ENCODE results near the gene SDSL.

The SDSL gene

DNA sequence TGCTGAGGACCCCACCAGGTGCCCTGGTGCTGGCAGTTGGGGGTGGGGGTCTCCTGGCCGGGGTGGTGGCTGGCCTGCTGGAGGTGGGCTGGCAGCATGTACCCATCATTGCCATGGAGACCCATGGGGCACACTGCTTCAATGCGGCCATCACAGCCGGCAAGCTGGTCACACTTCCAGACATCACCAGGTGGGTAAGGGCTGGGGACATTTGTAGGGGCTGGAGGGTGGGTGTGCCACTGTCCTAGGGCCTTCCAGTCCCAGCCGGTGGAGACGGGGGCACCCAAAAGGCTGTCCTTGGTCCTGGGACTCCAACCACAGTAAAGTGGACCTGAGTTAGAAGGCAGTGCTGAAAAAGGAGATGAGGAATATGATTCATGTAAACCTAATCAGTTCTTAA, 13.2 kb downstream of the SDSL start:
- H2BK12ac ChIP-seq (ENCODE audit: low read length): no peak overlapping the region
- H3K4ac ChIP-seq (ENCODE audit: low read depth, low read length): no peak overlapping the region
- H2AK5ac ChIP-seq (ENCODE audit: low read length): no peak overlapping the region
- H2AFZ ChIP-seq (ENCODE audit: insufficient read depth, low read length, poor library complexity): no peak overlapping the region
- H3K9me3 ChIP-seq (ENCODE audit: insufficient read depth, low read depth, low read length): no peaks in the 10 kb centered on the region
- no peak overlapping the region for H3K4me3 ChIP-seq (ENCODE audit: low read depth, low read length)
- H2BK5ac ChIP-seq (ENCODE audit: low read depth, low read length, poor library complexity): no peak overlapping the region
- H3K4me2 ChIP-seq (ENCODE audit: low read length): no peak overlapping the region
- no peak overlapping the region for H3K14ac ChIP-seq (ENCODE audit: low read length)
- H3K79me2 ChIP-seq (ENCODE audit: control insufficient read depth, insufficient read depth, low read length, poor library complexity): no peaks in the 10 kb centered on the region
- no peak overlapping the region for H4K8ac ChIP-seq (ENCODE audit: low read depth, low read length)
- no peaks in the 10 kb centered on the region for H3K4me1 ChIP-seq (ENCODE audit: control insufficient read depth in 1 of 2, insufficient read depth in 2 of 2, low read length in 2 of 2)
- H2BK120ac ChIP-seq (ENCODE audit: insufficient read depth, low read length, poor library complexity): no peak overlapping the region
- H3K36me3 ChIP-seq (ENCODE audit: control insufficient read depth in 1 of 2, insufficient read depth in 2 of 2, low read length in 2 of 2): no peaks in the 10 kb centered on the region
- no peak overlapping the region for H3K18ac ChIP-seq (ENCODE audit: low read length)
- no peak overlapping the region for H4K12ac ChIP-seq (ENCODE audit: low read depth, low read length)
- H3K23ac ChIP-seq (ENCODE audit: low read length): no peak overlapping the region
- no CpG with 5 or more reads among the region's 5 CpGs for WGBS (ENCODE audit: extremely low coverage, insufficient coverage, insufficient read length)
- no peak overlapping the region for H3K9ac ChIP-seq (ENCODE audit: low read length)
- H3K27me3 ChIP-seq (ENCODE audit: insufficient read depth, low read length): no peaks in the 10 kb centered on the region
- H3K27ac ChIP-seq (ENCODE audit: low read depth, low read length): no peak overlapping the region
- no peak for DNase-seq
- no peak overlapping the region for H4K91ac ChIP-seq (ENCODE audit: low read depth, low read length)
- no peaks in the 10 kb centered on the region for H3K79me1 ChIP-seq (ENCODE audit: low read length)

DNA sequence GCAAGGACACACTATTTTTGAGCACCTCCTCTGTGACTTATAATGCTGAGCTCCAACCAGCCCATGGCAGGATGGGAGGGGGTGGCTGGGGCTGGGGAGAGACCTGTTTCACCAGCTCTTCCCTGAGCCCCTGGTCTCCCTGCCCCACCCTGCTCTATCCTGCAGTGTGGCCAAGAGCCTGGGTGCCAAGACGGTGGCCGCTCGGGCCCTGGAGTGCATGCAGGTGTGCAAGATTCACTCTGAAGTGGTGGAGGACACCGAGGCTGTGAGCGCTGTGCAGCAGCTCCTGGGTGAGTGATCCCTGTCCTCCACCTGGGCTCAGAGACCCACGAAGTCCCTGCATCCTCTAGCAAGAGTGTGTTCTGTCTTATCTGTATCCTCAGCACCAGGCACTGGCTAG, 14.4 kb downstream of the SDSL start:
- H4K8ac ChIP-seq (ENCODE audit: low read depth, low read length): no peak overlapping the region
- no peaks in the 10 kb centered on the region for H3K79me1 ChIP-seq (ENCODE audit: low read length)
- no peak overlapping the region for H3K9ac ChIP-seq (ENCODE audit: low read length)
- no peak overlapping the region for H3K14ac ChIP-seq (ENCODE audit: low read length)
- H3K4me3 ChIP-seq (ENCODE audit: low read depth, low read length): no peak overlapping the region
- H4K12ac ChIP-seq (ENCODE audit: low read depth, low read length): no peak overlapping the region
- DNase-seq: no peak
- H2BK12ac ChIP-seq (ENCODE audit: low read length): no peak overlapping the region
- H3K4me2 ChIP-seq (ENCODE audit: low read length): no peak overlapping the region
- H2BK5ac ChIP-seq (ENCODE audit: low read depth, low read length, poor library complexity): no peak overlapping the region
- H3K36me3 ChIP-seq (ENCODE audit: control insufficient read depth in 1 of 2, insufficient read depth in 2 of 2, low read length in 2 of 2): no peaks in the 10 kb centered on the region
- no peaks in the 10 kb centered on the region for H3K9me3 ChIP-seq (ENCODE audit: insufficient read depth, low read depth, low read length)
- H2AFZ ChIP-seq (ENCODE audit: insufficient read depth, low read length, poor library complexity): no peak overlapping the region
- H3K4me1 ChIP-seq (ENCODE audit: control insufficient read depth in 1 of 2, insufficient read depth in 2 of 2, low read length in 2 of 2): no peaks in the 10 kb centered on the region
- no peak overlapping the region for H4K91ac ChIP-seq (ENCODE audit: low read depth, low read length)
- no peak overlapping the region for H3K4ac ChIP-seq (ENCODE audit: low read depth, low read length)
- H3K79me2 ChIP-seq (ENCODE audit: control insufficient read depth, insufficient read depth, low read length, poor library complexity): no peaks in the 10 kb centered on the region
- H2BK120ac ChIP-seq (ENCODE audit: insufficient read depth, low read length, poor library complexity): no peak overlapping the region
- H3K27ac ChIP-seq (ENCODE audit: low read depth, low read length): no peak overlapping the region
- no peak overlapping the region for H3K18ac ChIP-seq (ENCODE audit: low read length)
- H2AK5ac ChIP-seq (ENCODE audit: low read length): no peak overlapping the region
- no peak overlapping the region for H3K23ac ChIP-seq (ENCODE audit: low read length)
- no peaks in the 10 kb centered on the region for H3K27me3 ChIP-seq (ENCODE audit: insufficient read depth, low read length)
- no CpG with 5 or more reads among the region's 6 CpGs for WGBS (ENCODE audit: extremely low coverage, insufficient coverage, insufficient read length)

DNA sequence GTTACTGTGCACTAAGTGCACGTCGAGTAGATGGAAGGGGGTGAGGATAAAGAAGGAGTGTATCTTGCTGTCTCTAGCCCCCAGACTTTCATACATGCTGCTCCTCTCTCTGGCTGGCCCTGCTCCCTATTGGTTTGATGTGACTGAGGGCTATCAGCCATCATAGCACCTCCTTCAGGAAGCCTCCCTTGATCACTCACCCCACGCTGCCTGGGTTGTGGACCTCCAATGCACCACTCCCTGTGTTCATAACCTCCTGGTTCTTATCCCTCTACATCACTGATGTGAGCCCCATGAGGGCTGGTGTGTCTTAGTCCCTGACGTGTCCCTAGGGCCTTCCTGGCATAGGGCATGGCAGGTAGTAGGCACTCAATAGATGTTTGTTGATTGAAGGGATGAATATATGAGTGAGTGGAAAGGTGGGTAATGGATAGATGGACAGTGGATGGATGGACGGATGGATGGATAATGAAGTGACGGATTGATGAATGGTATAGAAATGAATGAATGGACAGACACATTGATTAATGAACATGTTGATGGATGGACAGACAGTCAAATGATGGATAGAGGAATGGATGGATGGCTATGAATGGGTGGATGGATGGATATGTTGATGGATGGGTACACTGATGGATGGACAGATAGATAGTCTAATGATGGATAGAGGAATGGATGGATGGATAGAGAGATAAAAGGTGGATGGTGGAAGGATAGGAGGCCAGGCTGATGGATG, 15.0 kb downstream of the SDSL start:
- Histone ChIP-seq H4K91ac (ENCODE audit: low read depth, low read length) (no peak overlapping the region), H3K14ac (ENCODE audit: low read length) (no peak overlapping the region), H2BK120ac (ENCODE audit: insufficient read depth, low read length, poor library complexity) (no peak overlapping the region), H3K4me2 (ENCODE audit: low read length) (no peak overlapping the region), H4K12ac (ENCODE audit: low read depth, low read length) (no peak overlapping the region), H3K79me1 (ENCODE audit: low read length) (no peaks in the 10 kb centered on the region), H3K27ac (ENCODE audit: low read depth, low read length) (no peak overlapping the region), H3K18ac (ENCODE audit: low read length) (no peak overlapping the region), H3K27me3 (ENCODE audit: insufficient read depth, low read length) (no peaks in the 10 kb centered on the region), H3K4ac (ENCODE audit: low read depth, low read length) (no peak overlapping the region), H2AFZ (ENCODE audit: insufficient read depth, low read length, poor library complexity) (no peak overlapping the region), H3K9ac (ENCODE audit: low read length) (no peak overlapping the region), H2BK12ac (ENCODE audit: low read length) (no peak overlapping the region), H3K23ac (ENCODE audit: low read length) (no peak overlapping the region), H3K79me2 (ENCODE audit: control insufficient read depth, insufficient read depth, low read length, poor library complexity) (no peaks in the 10 kb centered on the region), H2AK5ac (ENCODE audit: low read length) (no peak overlapping the region), H2BK5ac (ENCODE audit: low read depth, low read length, poor library complexity) (no peak overlapping the region), H3K9me3 (ENCODE audit: insufficient read depth, low read depth, low read length) (no peaks in the 10 kb centered on the region), H3K4me1 (ENCODE audit: control insufficient read depth in 1 of 2, insufficient read depth in 2 of 2, low read length in 2 of 2) (no peaks in the 10 kb centered on the region), H4K8ac (ENCODE audit: low read depth, low read length) (no peak overlapping the region), H3K36me3 (ENCODE audit: control insufficient read depth in 1 of 2, insufficient read depth in 2 of 2, low read length in 2 of 2) (no peaks in the 10 kb centered on the region), H3K4me3 (ENCODE audit: low read depth, low read length) (no peak overlapping the region)
- DNase-seq: no peak
- WGBS (ENCODE audit: extremely low coverage, insufficient coverage, insufficient read length): 100% methylated on average over 2 of the region's 6 CpGs

DNA sequence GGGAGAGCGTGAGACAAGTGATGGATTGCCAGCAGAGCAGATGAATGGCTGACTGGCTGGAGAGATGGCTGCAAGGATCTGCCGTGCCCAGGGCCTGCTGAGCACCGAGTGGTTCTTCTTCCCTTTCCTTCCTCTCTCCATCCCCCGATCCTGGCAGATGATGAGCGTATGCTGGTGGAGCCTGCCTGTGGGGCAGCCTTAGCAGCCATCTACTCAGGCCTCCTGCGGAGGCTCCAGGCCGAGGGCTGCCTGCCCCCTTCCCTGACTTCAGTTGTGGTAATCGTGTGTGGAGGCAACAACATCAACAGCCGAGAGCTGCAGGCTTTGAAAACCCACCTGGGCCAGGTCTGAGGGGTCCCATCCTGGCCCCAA, 15.5 kb downstream of the SDSL start:
- Histone ChIP-seq H2BK120ac (ENCODE audit: insufficient read depth, low read length, poor library complexity) (no peak overlapping the region), H3K27ac (ENCODE audit: low read depth, low read length) (no peak overlapping the region), H3K36me3 (ENCODE audit: control insufficient read depth in 1 of 2, insufficient read depth in 2 of 2, low read length in 2 of 2) (no peaks in the 10 kb centered on the region), H4K8ac (ENCODE audit: low read depth, low read length) (no peak overlapping the region), H2AFZ (ENCODE audit: insufficient read depth, low read length, poor library complexity) (no peak overlapping the region), H2BK5ac (ENCODE audit: low read depth, low read length, poor library complexity) (no peak overlapping the region), H2BK12ac (ENCODE audit: low read length) (no peak overlapping the region), H3K4me1 (ENCODE audit: control insufficient read depth in 1 of 2, insufficient read depth in 2 of 2, low read length in 2 of 2) (no peaks in the 10 kb centered on the region), H3K27me3 (ENCODE audit: insufficient read depth, low read length) (no peaks in the 10 kb centered on the region), H3K14ac (ENCODE audit: low read length) (no peak overlapping the region), H3K79me1 (ENCODE audit: low read length) (no peaks in the 10 kb centered on the region), H3K79me2 (ENCODE audit: control insufficient read depth, insufficient read depth, low read length, poor library complexity) (no peaks in the 10 kb centered on the region), H2AK5ac (ENCODE audit: low read length) (no peak overlapping the region), H3K9ac (ENCODE audit: low read length) (no peak overlapping the region), H4K91ac (ENCODE audit: low read depth, low read length) (no peak overlapping the region), H4K12ac (ENCODE audit: low read depth, low read length) (no peak overlapping the region), H3K18ac (ENCODE audit: low read length) (no peak overlapping the region), H3K4me3 (ENCODE audit: low read depth, low read length) (no peak overlapping the region), H3K4me2 (ENCODE audit: low read length) (no peak overlapping the region), H3K23ac (ENCODE audit: low read length) (no peak overlapping the region), H3K9me3 (ENCODE audit: insufficient read depth, low read depth, low read length) (no peaks in the 10 kb centered on the region), H3K4ac (ENCODE audit: low read depth, low read length) (no peak overlapping the region)
- WGBS (ENCODE audit: extremely low coverage, insufficient coverage, insufficient read length): no CpG with 5 or more reads among the region's 9 CpGs
- no peak for DNase-seq

All from trophoblast cell (in vitro differentiated cells and primary cell).